K562 (cell line): ENCODE measurements around the gene CLCN4. TPM values are rescaled to one million over a fixed set of nuclear protein-coding genes. Genes with fewer than 3 reads are reported as not detected.

ENCODE experiments used
- CBX5 ChIP-seq: IDR thresholded peaks from 2 replicates; pipeline ENCODE4 v1.6.1; 2014; ENCODE audit warnings: low read depth, borderline replicate concordance
- JUND ChIP-seq, 2 experiments: IDR thresholded peaks; 2 replicates in 1 of 2; 3 replicates in 1 of 2; pipeline ENCODE4 v1.6.1; 2011; ENCODE audit warnings: borderline replicate concordance in 2 of 2, low read depth in 2 of 2, low read length in 2 of 2, improper control_type of control experiment in 1 of 2, missing biosample characterization in 1 of 2, missing genetic modification characterization in 1 of 2, missing genetic modification reagents in 1 of 2
- PRMT5 ChIP-seq: sonication (generic); formaldehyde crosslinking; IDR thresholded peaks from 2 replicates; pipeline ENCODE4 v1.5.0; 2020; ENCODE audit warnings: missing genetic modification reagents
- RFX5 ChIP-seq: IDR thresholded peaks from 2 replicates; pipeline ENCODE4 v1.6.1; 2011; ENCODE audit warnings: low read depth, mild to moderate bottlenecking, improper control_type of control experiment, low read length
- ZNF217 ChIP-seq: sonication (generic); formaldehyde crosslinking; IDR thresholded peaks from 2 replicates; pipeline ENCODE4 v1.8.0; 2022; ENCODE audit warnings: mild to moderate bottlenecking, missing genetic modification reagents
- ZNF407 ChIP-seq: fragments of 450-650 bp; IDR thresholded peaks from 2 replicates; pipeline ENCODE4 v1.6.1; 2016; ENCODE audit warnings: low read depth
- ZNF445 ChIP-seq: fragments of 250-450 bp; sonication (Bioruptor Pico); IDR thresholded peaks from 2 replicates; pipeline ENCODE4 v1.4.0; 2020; ENCODE audit warnings: low read depth, mild to moderate bottlenecking, moderate library complexity
- polyA plus RNA-seq, 8 experiments: library from polyadenylated mRNA; depleted of rRNA in 4 of 8; stranded (reverse) in 5 of 8; unstranded in 3 of 8; fragments of >200 nt; fragmentation: Nextera tagmentation in 2 of 8; fragmentation: Illumina TruSeq in 1 of 8; extraction: Ambion mirVana in 2 of 8; extraction: Trizol in 1 of 8; gene quantifications; 2 replicates each; pipeline versions ENCODE4 v1.2.1 to v1.2.3, GENCODE V29; 2011 to 2014; ENCODE audit warnings: inconsistent platforms in 1 of 8, missing spikeins in 1 of 8
- total RNA-seq, 7 experiments: library from RNA; depleted of rRNA in 6 of 7; stranded (reverse); fragments of >200 nt in 6 of 7; fragmentation: Illumina TruSeq in 2 of 7; extraction: Trizol in 2 of 7; gene quantifications; 2 replicates each; pipeline versions ENCODE4 v1.2.1 to v1.2.3, GENCODE V29; 2011 to 2021; ENCODE audit warnings: low replicate concordance in 1 of 7

CLCN4 gene
- total and polyA plus RNA-seq, 9 of the 15 experiments (the other 6 are each of a cell fraction or from before 2014, with no cell fraction given), result 0.03 to 0.24 (median 0.10) TPM; not detected in 1

GRCh38 chrX:10184411-10184810 is 27.6 kb downstream of the CLCN4 start (continued):
- TF ChIP-seq ZNF407 (no peak), PRMT5 (CRISPR knock-in tag) (no peak), CBX5 (no peak), ZNF217 (CRISPR knock-in tag) (no peak), RFX5 (no peak), ZNF445 (CRISPR knock-in tag) (no peak), JUND (IDR thresholded peaks at IDR 0.05; ENCODE audit: borderline replicate concordance, low read depth, low read length) (no peak), JUND (tag; IDR thresholded peaks at IDR 0.05; ENCODE audit: borderline replicate concordance, low read depth, low read length) (no peak)
